ENCODE results near the gene POU2F3. TPM values are rescaled to one million over a fixed set of nuclear protein-coding genes. Genes with fewer than 3 reads are reported as not detected.

POU2F3 gene
- total RNA-seq, 1 donor from 2014 or later = not detected

GRCh38 chr11:120306519-120307242 lies 66.7 kb downstream of the POU2F3 start:
- H3K27ac Mint-ChIP-seq = no peak overlapping the region
- ATAC-seq (ENCODE audit: low read depth) = no peak
- no peaks in the 10 kb centered on the region for H3K4me1 Mint-ChIP-seq
- CTCF ChIA-PET = no interaction called here
- TF ChIP-seq, protein P1, sequence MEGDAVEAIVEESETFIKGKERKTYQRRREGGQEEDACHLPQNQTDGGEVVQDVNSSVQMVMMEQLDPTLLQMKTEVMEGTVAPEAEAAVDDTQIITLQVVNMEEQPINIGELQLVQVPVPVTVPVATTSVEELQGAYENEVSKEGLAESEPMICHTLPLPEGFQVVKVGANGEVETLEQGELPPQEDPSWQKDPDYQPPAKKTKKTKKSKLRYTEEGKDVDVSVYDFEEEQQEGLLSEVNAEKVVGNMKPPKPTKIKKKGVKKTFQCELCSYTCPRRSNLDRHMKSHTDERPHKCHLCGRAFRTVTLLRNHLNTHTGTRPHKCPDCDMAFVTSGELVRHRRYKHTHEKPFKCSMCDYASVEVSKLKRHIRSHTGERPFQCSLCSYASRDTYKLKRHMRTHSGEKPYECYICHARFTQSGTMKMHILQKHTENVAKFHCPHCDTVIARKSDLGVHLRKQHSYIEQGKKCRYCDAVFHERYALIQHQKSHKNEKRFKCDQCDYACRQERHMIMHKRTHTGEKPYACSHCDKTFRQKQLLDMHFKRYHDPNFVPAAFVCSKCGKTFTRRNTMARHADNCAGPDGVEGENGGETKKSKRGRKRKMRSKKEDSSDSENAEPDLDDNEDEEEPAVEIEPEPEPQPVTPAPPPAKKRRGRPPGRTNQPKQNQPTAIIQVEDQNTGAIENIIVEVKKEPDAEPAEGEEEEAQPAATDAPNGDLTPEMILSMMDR (IDR thresholded peaks at IDR 0.05) = no peak
- intact Hi-C loops (cut with micrococcal nuclease) = no loop called here
- H3K27me3 Mint-ChIP-seq = peaks cover 11% of the 10 kb centered on the region
- DNase-seq = no peak
- POLR2A ChIA-PET = no interaction called here
- no peaks in the 10 kb centered on the region for H3K9me3 Mint-ChIP-seq
- H3K36me3 Mint-ChIP-seq (ENCODE audit: low read depth) = no peaks in the 10 kb centered on the region
- H3K4me3 Mint-ChIP-seq = no peak overlapping the region

GRCh38 chr11:120307476-120307875 lies 67.5 kb downstream of the POU2F3 start:
- TF ChIP-seq, protein P1 (IDR thresholded peaks at IDR 0.05) = no peak
- H3K4me1 Mint-ChIP-seq = no peaks in the 10 kb centered on the region
- ATAC-seq (ENCODE audit: low read depth) (no peak), DNase-seq (no peak)
- no peak overlapping the region for H3K27ac Mint-ChIP-seq
- H3K9me3 Mint-ChIP-seq = no peaks in the 10 kb centered on the region
- no peak overlapping the region for H3K4me3 Mint-ChIP-seq
- ChIA-PET CTCF (no interaction called here), POLR2A (no interaction called here)
- H3K36me3 Mint-ChIP-seq (ENCODE audit: low read depth) = no peaks in the 10 kb centered on the region
- intact Hi-C loops (cut with micrococcal nuclease) = no loop called here
- H3K27me3 Mint-ChIP-seq = peaks cover 10% of the 10 kb centered on the region

DNA sequence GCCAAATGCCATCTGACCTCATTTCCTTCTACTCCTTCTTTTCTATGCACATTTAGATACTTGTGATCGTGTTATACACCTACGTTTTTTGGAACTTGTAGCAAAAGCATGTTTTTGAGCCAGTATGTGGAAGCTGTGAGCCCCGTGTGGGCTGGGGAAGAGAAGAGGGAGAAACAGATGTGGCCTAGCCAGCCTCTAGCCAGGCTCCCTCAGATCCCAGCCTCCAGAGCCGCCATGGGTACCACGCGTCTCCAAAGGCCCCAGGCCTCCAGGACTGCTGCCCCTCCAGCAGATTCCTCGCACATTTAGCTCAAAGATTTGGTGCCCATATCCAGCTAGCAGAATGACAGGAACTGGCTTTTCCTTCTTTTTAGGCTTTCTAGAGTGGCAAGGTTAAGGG lies 68.1 kb downstream of the POU2F3 start:
- Mint-ChIP-seq H3K4me3 (no peak overlapping the region), H3K36me3 (ENCODE audit: low read depth) (no peaks in the 10 kb centered on the region), H3K27me3 (peaks cover 14% of the 10 kb centered on the region), H3K4me1 (no peaks in the 10 kb centered on the region), H3K27ac (no peak overlapping the region), H3K9me3 (no peaks in the 10 kb centered on the region)
- CTCF ChIA-PET = no interaction called here
- no peak for ATAC-seq (ENCODE audit: low read depth)
- TF ChIP-seq, protein P1 (IDR thresholded peaks at IDR 0.05) = no peak
- no peak for DNase-seq
- POLR2A ChIA-PET = no interaction called here
- intact Hi-C loops (cut with micrococcal nuclease) = no loop called here

- intact Hi-C loops (cut with micrococcal nuclease) = no loop called here
- DNase-seq (no peak), ATAC-seq (ENCODE audit: low read depth) (no peak)
- Mint-ChIP-seq H3K4me3 (no peak overlapping the region), H3K27ac (no peak overlapping the region), H3K4me1 (no peaks in the 10 kb centered on the region), H3K27me3 (peaks cover 8% of the 10 kb centered on the region), H3K9me3 (no peaks in the 10 kb centered on the region), H3K36me3 (ENCODE audit: low read depth) (no peaks in the 10 kb centered on the region)
- CTCF ChIA-PET = no interaction called here
- POLR2A ChIA-PET = no interaction called here
- TF ChIP-seq, protein P1 (IDR thresholded peaks at IDR 0.05) = no peak
Measured at GRCh38 chr11:120310870-120311269, 70.9 kb downstream of the POU2F3 start.

DNA sequence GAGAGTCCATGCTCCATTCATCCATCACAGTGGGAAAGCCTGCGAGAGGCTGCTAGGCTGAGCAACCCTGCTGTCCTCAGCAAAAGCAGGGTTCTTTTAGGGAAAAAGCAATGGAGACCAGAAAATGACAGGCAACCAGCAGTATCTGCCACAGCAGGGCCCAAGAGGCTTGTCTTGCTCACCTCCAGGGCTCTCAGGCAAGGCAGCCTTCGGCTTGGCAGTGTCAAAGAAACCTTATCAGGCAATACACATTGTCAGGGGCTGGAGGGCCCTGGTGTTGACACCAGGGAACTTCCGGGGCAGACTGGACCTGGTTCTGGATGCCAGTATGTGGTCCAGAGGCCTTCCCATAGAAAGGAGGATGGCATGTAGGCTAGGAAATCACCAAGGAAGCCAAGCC lies 74.9 kb downstream of the POU2F3 start:
- H3K9me3 Mint-ChIP-seq = no peaks in the 10 kb centered on the region
- ChIA-PET POLR2A (no interaction called here), CTCF (interaction anchor here (4.6 kb wide), 1 partner anchor 12 kb away, joined by 23 read pairs; no protein-coding TSS in a partner anchor)
- H3K4me3 Mint-ChIP-seq = no peak overlapping the region
- no peaks in the 10 kb centered on the region for H3K4me1 Mint-ChIP-seq
- TF ChIP-seq, protein P1 (IDR thresholded peaks at IDR 0.05) = no peak
- DNase-seq (no peak), ATAC-seq (ENCODE audit: low read depth) (no peak)
- intact Hi-C loops (cut with micrococcal nuclease) = no loop called here
- no peaks in the 10 kb centered on the region for H3K36me3 Mint-ChIP-seq (ENCODE audit: low read depth)
- H3K27ac Mint-ChIP-seq = no peak overlapping the region
- H3K27me3 Mint-ChIP-seq = peaks cover 20% of the 10 kb centered on the region
